ENCODE results near the gene ZG16B.

Gene ZG16B

DNA sequence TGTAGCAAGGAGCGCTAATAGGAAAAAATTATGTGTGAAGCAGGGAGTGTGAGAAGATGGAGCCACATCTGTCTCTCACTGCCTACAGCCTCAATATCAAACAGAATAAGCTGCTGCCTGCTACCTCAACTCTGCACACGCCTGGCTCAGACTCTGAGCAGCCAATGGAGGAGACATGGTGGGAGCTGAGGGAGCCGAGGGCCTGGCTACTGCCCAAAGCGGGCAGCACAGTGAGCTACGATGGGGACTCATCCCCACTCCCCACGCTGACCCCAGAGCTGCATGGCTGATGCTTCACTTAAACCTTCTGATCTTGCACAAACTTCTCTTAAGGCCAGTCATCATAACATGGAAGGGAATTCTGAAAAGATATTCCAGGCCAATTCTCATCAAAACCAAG is 41.8 kb downstream of the ZG16B start:
- DNase-seq: no peak

GRCh38 chr16:2874032-2874911 is 44.2 kb downstream of the ZG16B start:
- DNase-seq: no peak

GRCh38 chr16:2874912-2875362 is 44.8 kb downstream of the ZG16B start:
- peak; percentile 58 for DNase-seq

- DNase-seq: no peak
Measured at GRCh38 chr16:2879854-2880508, 49.9 kb downstream of the ZG16B start.

Measured in COR-L47 (cell line).